NCI-H2227 (cell line): Measurements from ENCODE around the gene CDK14.
"Not testable (repeated sequence)": the region's sequence is repeated elsewhere in the genome, so short reads cannot be mapped to it uniquely, and the experiment has no call there.

Experiments
- DNase-seq: peaks from one replicate; lab custom pipeline; 2025; ENCODE audit not compliant: unreplicated experiment; lab: John Stamatoyannopoulos, UW

The CDK14 gene

GRCh38 chr7:90749262-90749661 lies 153.1 kb downstream of the CDK14 start:
- DNase-seq = no peak

- DNase-seq = no peak
These were observed 153.7 kb downstream of the CDK14 start for GRCh38 chr7:90749774-90750173.

GRCh38 chr7:90751595-90751994 lies 155.5 kb downstream of the CDK14 start:
- no peak for DNase-seq

GRCh38 chr7:90752051-90752450 lies 155.9 kb downstream of the CDK14 start:
- DNase-seq = no peak

- DNase-seq = no peak
These were observed 158.9 kb downstream of the CDK14 start for GRCh38 chr7:90755041-90755440.

GRCh38 chr7:90756366-90756765 lies 160.2 kb downstream of the CDK14 start:
- no peak for DNase-seq

- DNase-seq = not testable (repeated sequence)
These were observed 161.4 kb downstream of the CDK14 start for GRCh38 chr7:90757565-90757950.

GRCh38 chr7:90758933-90759562 lies 162.9 kb downstream of the CDK14 start:
- DNase-seq = no peak

- no peak for DNase-seq
These were observed 163.6 kb downstream of the CDK14 start for GRCh38 chr7:90759710-90760109.

- no peak for DNase-seq
These were observed 164.8 kb downstream of the CDK14 start for GRCh38 chr7:90760892-90761291.

- DNase-seq = no peak
These were observed 165.5 kb downstream of the CDK14 start for GRCh38 chr7:90761584-90761983.

GRCh38 chr7:90763108-90763507 lies 167.0 kb downstream of the CDK14 start:
- no peak for DNase-seq

- DNase-seq = no peak
These were observed 168.9 kb downstream of the CDK14 start for GRCh38 chr7:90764848-90765570.

- no peak for DNase-seq
These were observed 170.9 kb downstream of the CDK14 start for GRCh38 chr7:90766814-90767564.

- DNase-seq = no peak
These were observed 172.2 kb downstream of the CDK14 start for GRCh38 chr7:90768301-90768700.

GRCh38 chr7:90769036-90769435 lies 172.9 kb downstream of the CDK14 start:
- DNase-seq = no peak

GRCh38 chr7:90769566-90769965 lies 173.4 kb downstream of the CDK14 start:
- not testable (repeated sequence) for DNase-seq

GRCh38 chr7:90771281-90771680 lies 175.2 kb downstream of the CDK14 start:
- no peak for DNase-seq

GRCh38 chr7:90772410-90772809 lies 176.3 kb downstream of the CDK14 start:
- no peak for DNase-seq

- no peak for DNase-seq
These were observed 177.1 kb downstream of the CDK14 start for GRCh38 chr7:90773269-90773668.

- no peak for DNase-seq
These were observed 178.6 kb downstream of the CDK14 start for GRCh38 chr7:90774706-90775105.

GRCh38 chr7:90775383-90775965 lies 179.4 kb downstream of the CDK14 start:
- no peak for DNase-seq
